Activated CD4-positive, alpha-beta T cell treated with anti-CD3 and anti-CD28 coated beads for 36 hours (primary cell): ENCODE results near the gene STK16. TPM values are rescaled to one million over a fixed set of nuclear protein-coding genes. Genes with fewer than 3 reads are reported as not detected.
A peak's percentile ranks its signal among the peaks of the same experiment; 100 is the strongest.
"Not testable (repeated sequence)": the region's sequence is repeated elsewhere in the genome, so short reads cannot be mapped to it uniquely, and the experiment has no call there.

Experiments
- ATAC-seq: fragments of 200-7000 bp; cut with Tn5 transposase; one replicate; pipeline ENCODE4 v1.10.0; 2021; ENCODE audit warnings: mild to moderate bottlenecking, moderate library complexity
- CTCF ChIA-PET: fragments of 350-600 bp; sonication (Branson Sonifier 250); formaldehyde crosslinking; loops from one replicate; lab custom pipeline; 2021; ENCODE audit warnings: antibody characterized with exemption; lab: Charles Lee
- POLR2A ChIA-PET: fragments of 350-600 bp; sonication (Branson Sonifier 250); formaldehyde crosslinking; loops from one replicate; lab custom pipeline; 2021; ENCODE audit warnings: antibody characterized with exemption, inconsistent platforms; lab: Charles Lee
- DNase-seq: peaks from one replicate; pipeline ENCODE4 v3.0.0-alpha.2; 2020
- H3K27ac Mint-ChIP-seq: one replicate; pipeline ENCODE4 v1.8.0; 2021; ENCODE audit warnings: mixed read lengths
- H3K27me3 Mint-ChIP-seq: one replicate; pipeline ENCODE4 v1.8.0; 2021; ENCODE audit warnings: mixed read lengths
- H3K36me3 Mint-ChIP-seq: one replicate; pipeline ENCODE4 v1.8.0; 2021; ENCODE audit warnings: low read depth, mixed read lengths
- H3K4me1 Mint-ChIP-seq: one replicate; pipeline ENCODE4 v1.8.0; 2021; ENCODE audit warnings: mixed read lengths
- H3K4me3 Mint-ChIP-seq: one replicate; pipeline ENCODE4 v1.8.0; 2021; ENCODE audit warnings: mild to moderate bottlenecking, moderate library complexity, mixed read lengths
- H3K9me3 Mint-ChIP-seq: one replicate; pipeline ENCODE4 v1.8.0; 2021; ENCODE audit warnings: low read depth, mixed read lengths
- intact Hi-C, 2 experiments: fragments of 100-400 bp; cut with DNase I in 1 of 2; cut with micrococcal nuclease in 1 of 2; formaldehyde crosslinking; loops; one replicate each; pipeline versions ENCODE4 v1.14.2 to v1.15.1; 2022 to 2024; cut with DNase I, micrococcal nuclease
- total RNA-seq, 2 experiments: library from RNA; stranded (reverse); gene quantifications; one replicate each; pipeline ENCODE4 v1.2.3, GENCODE V29; 2021

STK16 gene
- total RNA-seq, 2 experiments from 2014 or later = 34.3 to 35.4 TPM

- Mint-ChIP-seq H3K36me3 (peaks cover 49% of the 10 kb centered on the region), H3K4me1 (peaks cover 66% of the 10 kb centered on the region), H3K9me3 (no peaks in the 10 kb centered on the region), H3K4me3 (peak overlapping the region; percentile 89), H3K27me3 (no peaks in the 10 kb centered on the region), H3K27ac (peak overlapping the region; percentile 93)
- ATAC-seq (no peak), DNase-seq (no peak)
- ChIA-PET POLR2A (interaction anchor here (0.6 to 4.5 kb wide), 8 partner anchors 8 to 76 kb away, joined by 3 to 33 read pairs (median 4); partner anchors contain the start of genes ANKZF1, ATG9A, CNPPD1 and DNAJB2), CTCF (interaction anchor here (1.0 to 6.2 kb wide), 9 partner anchors 13 to 94 kb away, joined by 3 to 68 read pairs (median 3); partner anchors contain the start of genes ANKZF1, ATG9A, DNAJB2 and NHEJ1)
- intact Hi-C loops = loop anchor here (2.0 to 10.0 kb wide), 4 partner anchors 42 to 345 kb away; partner anchors contain the start of genes CHPF (in 1 of the 2), STK11IP (in 1 of the 2), TMEM198 (in 1 of the 2) and ZFAND2B (in 1 of the 2)
These were observed 7.3 kb downstream of the STK16 start for GRCh38 chr2:219252570-219252899.

DNA sequence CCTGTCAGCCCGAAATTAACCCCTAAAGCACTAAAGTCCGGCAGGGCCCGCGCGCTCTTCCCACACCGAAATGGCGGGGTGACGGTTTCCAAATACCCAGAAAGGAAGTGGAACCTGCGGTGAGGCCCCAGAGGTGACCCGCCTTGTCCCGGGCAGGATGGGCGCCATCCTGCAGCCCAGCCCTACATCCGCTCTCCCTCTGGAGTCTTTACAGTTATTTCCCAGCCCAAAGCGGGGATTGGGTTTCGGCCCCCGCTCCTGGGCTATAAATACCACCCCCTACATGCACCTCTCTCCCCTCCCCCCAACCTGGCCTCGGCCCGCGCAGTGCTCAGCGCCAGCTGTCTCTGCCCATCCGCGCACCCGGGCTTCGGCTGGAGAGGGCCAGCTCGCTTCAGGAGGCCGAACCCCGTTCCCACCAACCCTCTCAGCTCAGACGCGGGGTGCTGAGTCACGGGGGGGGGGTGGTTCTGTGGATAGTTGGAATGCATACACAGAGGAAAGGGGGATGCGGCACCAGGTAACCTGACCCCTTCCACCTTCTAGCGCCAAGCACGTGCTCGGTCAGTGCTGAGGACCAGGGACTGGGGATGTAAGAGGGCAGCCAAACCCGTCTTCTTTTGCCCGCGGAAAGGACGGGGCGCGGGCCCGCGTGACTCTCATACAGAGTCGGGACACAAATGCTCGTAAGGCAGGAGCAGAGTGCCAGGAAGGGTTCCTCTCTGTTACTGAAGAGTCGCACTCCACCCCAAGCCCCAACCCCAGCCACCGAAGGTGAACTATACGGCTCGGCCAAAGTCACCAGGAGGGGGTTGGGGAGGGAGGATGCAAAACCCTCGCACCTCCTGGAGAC, 7.8 kb downstream of the STK16 start, which contains the start of gene TUBA4B:
TUBA4B (plus strand) TSS at position 344 of the 853 bp plus-strand sequence; CDS start at position 509, 165 bp downstream.
- CTCF ChIA-PET = interaction anchor here (0.5 to 6.2 kb wide), 10 partner anchors 8 to 95 kb away, joined by 3 to 68 read pairs (median 4); partner anchors contain the start of genes ANKZF1, ATG9A, DNAJB2 and GLB1L
- Mint-ChIP-seq H3K27me3 (no peaks in the 10 kb centered on the region), H3K9me3 (no peaks in the 10 kb centered on the region), H3K27ac (peak within 1 kb of the TSS; percentile 93), H3K4me1 (peaks cover 62% of the 10 kb centered on the region), H3K4me3 (peak within 1 kb of the TSS; percentile 89), H3K36me3 (peaks cover 46% of the 10 kb centered on the region)
- ATAC-seq = peak; percentile 10
- intact Hi-C loops = loop anchor here (1.0 to 10.0 kb wide), 12 partner anchors 24 to 344 kb away; partner anchors contain the start of genes DNAJB2 (in 2 of the 2), NHEJ1 (in 2 of the 2), ZFAND2B (in 2 of the 2) and ANKZF1 (in 1 of the 2)
- POLR2A ChIA-PET = interaction anchor here (0.5 to 4.5 kb wide), 15 partner anchors 8 to 258 kb away, joined by 3 to 33 read pairs (median 4); partner anchors contain the start of genes ANKZF1, ATG9A, CNPPD1 and DNAJB2
- peak; percentile 75 for DNase-seq

GRCh38 chr2:219253753-219254589, 8.7 kb downstream of the STK16 start, which contains the start of gene TUBA4A:
TUBA4A (minus strand) TSS chr2:219253918; CDS start chr2:219253858, 60 bp downstream.
- H3K4me1 Mint-ChIP-seq = peaks cover 54% of the 10 kb centered on the region
- peak within 1 kb of the TSS; percentile 89 for H3K4me3 Mint-ChIP-seq
- H3K27me3 Mint-ChIP-seq = no peaks in the 10 kb centered on the region
- peak; percentile 63 for ATAC-seq
- peaks cover 39% of the 10 kb centered on the region for H3K36me3 Mint-ChIP-seq
- peak within 1 kb of the TSS; percentile 93 for H3K27ac Mint-ChIP-seq
- peak; percentile 94 for DNase-seq
- ChIA-PET CTCF (interaction anchor here (0.5 to 6.2 kb wide), 13 partner anchors 9 to 133 kb away, joined by 3 to 68 read pairs (median 7); partner anchors contain the start of genes ANKZF1, ATG9A, CNPPD1 and DNAJB2), POLR2A (interaction anchor here (0.5 to 4.5 kb wide), 13 partner anchors 9 to 258 kb away, joined by 3 to 33 read pairs (median 5); partner anchors contain the start of genes ANKZF1, ATG9A, CNPPD1 and DNAJB2)
- no peaks in the 10 kb centered on the region for H3K9me3 Mint-ChIP-seq
- intact Hi-C loops = loop anchor here (1.0 to 10.0 kb wide), 14 partner anchors 9 to 686 kb away; partner anchors contain the start of genes ANKZF1 (in 2 of the 2), ATG9A (in 2 of the 2), DNAJB2 (in 2 of the 2) and NHEJ1 (in 2 of the 2)

DNA sequence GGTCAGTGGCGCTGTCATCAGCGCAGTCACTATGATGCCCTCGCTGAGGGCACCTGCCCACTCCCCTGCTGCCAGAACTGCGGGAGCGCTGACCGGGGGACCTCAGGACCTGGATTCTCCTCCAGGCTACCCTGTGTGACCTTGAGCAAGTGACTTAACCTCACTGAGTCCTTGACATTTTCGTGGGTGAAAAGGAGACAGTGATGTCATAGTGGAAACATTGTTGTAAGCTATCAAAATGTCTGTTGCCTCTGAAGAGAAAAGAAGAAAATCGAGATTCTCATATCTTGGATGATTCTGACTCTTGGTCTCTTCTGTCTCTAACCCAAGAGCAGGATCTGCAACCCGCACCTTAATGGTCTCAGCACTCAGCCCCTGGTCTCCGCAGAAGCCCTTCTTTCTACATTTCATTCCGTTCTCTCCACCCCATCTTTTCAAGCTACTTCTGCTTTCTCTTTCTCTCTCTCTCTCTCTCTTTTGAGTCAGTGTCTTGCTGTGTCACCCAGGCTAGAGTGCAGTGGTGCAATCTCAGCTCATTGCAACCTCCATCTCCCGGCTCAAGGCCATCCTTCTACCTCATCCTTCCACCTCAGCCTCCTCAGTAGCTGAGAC, 9.4 kb downstream of the STK16 start:
- no peaks in the 10 kb centered on the region for H3K27me3 Mint-ChIP-seq
- H3K4me1 Mint-ChIP-seq = peaks cover 46% of the 10 kb centered on the region
- intact Hi-C loops = loop anchor here (1.0 to 10.0 kb wide), 6 partner anchors 9 to 686 kb away; partner anchors contain the start of genes ANKZF1 (in 1 of the 2), ATG9A (in 1 of the 2), CHPF (in 1 of the 2) and CNOT9 (in 1 of the 2)
- DNase-seq (peak; percentile 72), ATAC-seq (peak; percentile 52)
- peak overlapping the region; percentile 89 for H3K4me3 Mint-ChIP-seq
- peaks cover 32% of the 10 kb centered on the region for H3K36me3 Mint-ChIP-seq
- no peaks in the 10 kb centered on the region for H3K9me3 Mint-ChIP-seq
- ChIA-PET CTCF (interaction anchor here (0.5 to 6.2 kb wide), 14 partner anchors 10 to 294 kb away, joined by 3 to 68 read pairs (median 6); partner anchors contain the start of genes ANKZF1, ATG9A, CNPPD1 and CRYBA2), POLR2A (interaction anchor here (0.6 to 4.5 kb wide), 11 partner anchors 9 to 1035 kb away, joined by 3 to 33 read pairs (median 5); partner anchors contain the start of genes ANKZF1, ATG9A, CNPPD1 and DNAJB2)
- peak overlapping the region; percentile 90 for H3K27ac Mint-ChIP-seq

GRCh38 chr2:219258942-219259341, 13.7 kb downstream of the STK16 start:
- DNase-seq, H3K9me3 Mint-ChIP-seq, H3K27me3 Mint-ChIP-seq, ATAC-seq, H3K4me3 Mint-ChIP-seq, H3K36me3 Mint-ChIP-seq, H3K27ac Mint-ChIP-seq: not testable (repeated sequence)
- H3K4me1 Mint-ChIP-seq = peaks cover 16% of the 10 kb centered on the region
- intact Hi-C loops = loop anchor here in 1 of 2 experiments (10.0 kb wide), 1 partner anchor 286 kb away; the partner anchor contains the start of genes CHPF and TMEM198
- POLR2A ChIA-PET = interaction anchor here (0.6 kb wide), 1 partner anchor 86 kb away, joined by 4 read pairs; no protein-coding TSS in a partner anchor
- CTCF ChIA-PET = interaction anchor here (0.7 to 1.9 kb wide), 5 partner anchors 18 to 100 kb away, joined by 4 to 9 read pairs (median 6); no protein-coding TSS in a partner anchor

- POLR2A ChIA-PET = no interaction called here
- H3K27ac Mint-ChIP-seq = no peak overlapping the region
- CTCF ChIA-PET = interaction anchor here (0.7 to 4.0 kb wide), 5 partner anchors 14 to 354 kb away, joined by 3 to 34 read pairs (median 8); partner anchors contain the start of genes DNAJB2, GLB1L and STK16
- peaks cover 2% of the 10 kb centered on the region for H3K4me1 Mint-ChIP-seq
- intact Hi-C loops = no loop called here
- no peak for ATAC-seq
- no peaks in the 10 kb centered on the region for H3K36me3 Mint-ChIP-seq
- DNase-seq = no peak
- no peaks in the 10 kb centered on the region for H3K9me3 Mint-ChIP-seq
- peaks cover 2% of the 10 kb centered on the region for H3K27me3 Mint-ChIP-seq
- no peak overlapping the region for H3K4me3 Mint-ChIP-seq
These were observed 16.0 kb downstream of the STK16 start for GRCh38 chr2:219261024-219261855.

DNA sequence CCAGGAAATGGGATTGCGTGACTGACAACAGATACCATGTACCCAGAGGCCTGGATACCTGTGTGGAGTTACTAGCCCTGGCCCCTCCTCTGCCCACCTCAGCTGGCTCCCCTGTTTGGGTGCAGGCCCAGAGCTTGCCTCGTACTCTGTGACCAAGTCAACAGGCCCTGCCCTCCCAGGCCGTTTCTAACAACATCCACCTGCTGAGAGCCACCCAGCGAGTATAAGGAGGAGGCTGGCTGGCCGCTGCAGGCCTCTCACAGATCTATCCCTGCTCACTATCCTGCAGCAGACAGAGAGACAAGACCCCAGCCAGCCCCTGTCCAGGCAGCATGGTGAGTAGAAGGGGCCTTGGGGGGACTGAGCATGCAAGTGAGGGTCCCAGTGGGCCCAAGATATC, 21.0 kb downstream of the STK16 start:
- CTCF ChIA-PET = interaction anchor here (0.6 to 1.3 kb wide), 5 partner anchors 11 to 1675 kb away, joined by 3 to 5 read pairs (median 3); no protein-coding TSS in a partner anchor

DNA sequence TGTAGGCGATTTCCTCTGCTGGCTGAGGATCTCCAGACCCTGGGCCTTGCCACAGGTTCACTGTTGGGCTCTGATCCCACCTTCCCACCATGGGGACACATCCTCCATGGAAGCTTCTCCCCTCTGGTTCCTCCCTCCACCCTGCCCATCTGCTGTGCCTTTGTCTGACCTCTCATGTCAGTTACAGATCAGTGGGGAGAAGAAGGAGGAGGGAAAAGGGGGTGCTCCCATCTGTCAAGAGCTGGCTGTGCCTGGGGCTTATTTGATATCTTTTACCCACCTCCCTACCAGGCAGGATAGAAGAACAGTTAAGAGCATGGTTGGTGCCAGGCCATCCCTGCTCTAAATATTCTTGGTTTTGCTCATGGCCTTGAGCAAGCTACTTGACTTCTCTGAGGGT, 21.6 kb downstream of the STK16 start:
- POLR2A ChIA-PET = interaction anchor here (0.6 kb wide), 1 partner anchor 14 kb away, joined by 3 read pairs; the partner anchor contains the start of gene TUBA4B
- Mint-ChIP-seq H3K27ac (no peak overlapping the region), H3K4me3 (no peak overlapping the region), H3K27me3 (peaks cover 2% of the 10 kb centered on the region), H3K9me3 (no peaks in the 10 kb centered on the region), H3K36me3 (no peaks in the 10 kb centered on the region), H3K4me1 (no peaks in the 10 kb centered on the region)
- CTCF ChIA-PET = interaction anchor here (0.7 kb wide), 1 partner anchor 19 kb away, joined by 3 read pairs; no protein-coding TSS in a partner anchor
- no peak for DNase-seq
- no peak for ATAC-seq
- intact Hi-C loops = no loop called here

More for the DNA sequence above, 21.0 kb downstream of the STK16 start:
- ATAC-seq = no peak
- no peak for DNase-seq
- no peaks in the 10 kb centered on the region for H3K36me3 Mint-ChIP-seq
- POLR2A ChIA-PET = interaction anchor here (0.6 kb wide), 1 partner anchor 36 kb away, joined by 3 read pairs; no protein-coding TSS in a partner anchor
- peaks cover 2% of the 10 kb centered on the region for H3K27me3 Mint-ChIP-seq
- no peaks in the 10 kb centered on the region for H3K4me1 Mint-ChIP-seq
- no peak overlapping the region for H3K27ac Mint-ChIP-seq
- no peak overlapping the region for H3K4me3 Mint-ChIP-seq
- no peaks in the 10 kb centered on the region for H3K9me3 Mint-ChIP-seq
- intact Hi-C loops = no loop called here

GRCh38 chr2:219268294-219268693, 23.0 kb downstream of the STK16 start:
- H3K27ac Mint-ChIP-seq = no peak overlapping the region
- H3K9me3 Mint-ChIP-seq = no peaks in the 10 kb centered on the region
- H3K4me3 Mint-ChIP-seq = no peak overlapping the region
- intact Hi-C loops = no loop called here
- H3K4me1 Mint-ChIP-seq = no peaks in the 10 kb centered on the region
- ChIA-PET POLR2A (no interaction called here), CTCF (interaction anchor here (0.6 kb wide), 1 partner anchor 50 kb away, joined by 3 read pairs; no protein-coding TSS in a partner anchor)
- no peaks in the 10 kb centered on the region for H3K27me3 Mint-ChIP-seq
- DNase-seq = no peak
- no peaks in the 10 kb centered on the region for H3K36me3 Mint-ChIP-seq
- ATAC-seq = no peak
